ENCODE measurements around the gene TOR3A.
"Not testable (repeated sequence)": the region's sequence is repeated elsewhere in the genome, so short reads cannot be mapped to it uniquely, and the experiment has no call there.

Gene TOR3A

DNA sequence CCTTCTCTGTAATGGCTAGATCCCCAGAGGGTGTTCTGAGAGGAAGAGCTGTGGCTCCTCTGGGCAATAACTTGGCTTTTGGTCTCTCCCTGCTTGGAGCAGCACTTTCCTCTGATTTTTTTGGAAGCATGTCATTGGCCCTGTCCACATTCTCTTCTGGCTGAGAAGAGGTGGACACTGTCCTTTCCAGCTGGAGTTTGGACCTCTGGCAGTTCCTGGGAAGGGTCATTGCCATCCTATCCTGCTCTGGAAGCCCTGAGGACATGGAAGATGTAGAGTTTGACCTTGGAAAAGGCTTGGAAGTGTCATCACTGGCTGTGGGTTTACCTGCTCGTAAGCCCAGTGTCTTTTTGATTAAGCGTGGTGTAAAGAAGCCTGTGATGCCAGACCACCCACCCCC, 26.8 kb downstream of the TOR3A start:
- no peak for DNase-seq (ENCODE audit: low spot score)

DNA sequence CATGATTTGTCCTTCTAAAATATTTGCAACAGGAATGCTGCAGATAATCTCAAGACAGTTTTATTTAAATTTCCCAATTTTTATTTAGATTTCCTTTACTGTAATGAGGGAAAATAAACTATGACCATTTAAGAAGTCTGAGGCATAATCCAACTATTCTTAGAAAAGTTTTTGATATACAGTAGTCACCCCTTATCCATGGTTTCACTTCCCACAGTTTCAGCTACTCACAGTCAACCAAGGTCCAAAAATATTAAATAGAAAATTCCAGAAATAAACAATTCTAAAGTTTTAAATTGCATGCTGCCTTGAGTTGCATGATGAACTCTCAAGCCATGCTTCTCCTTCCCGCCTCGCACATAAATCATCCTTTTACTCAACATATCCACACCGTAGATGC, 33.3 kb downstream of the TOR3A start:
- no peak for DNase-seq (ENCODE audit: low spot score)

DNA sequence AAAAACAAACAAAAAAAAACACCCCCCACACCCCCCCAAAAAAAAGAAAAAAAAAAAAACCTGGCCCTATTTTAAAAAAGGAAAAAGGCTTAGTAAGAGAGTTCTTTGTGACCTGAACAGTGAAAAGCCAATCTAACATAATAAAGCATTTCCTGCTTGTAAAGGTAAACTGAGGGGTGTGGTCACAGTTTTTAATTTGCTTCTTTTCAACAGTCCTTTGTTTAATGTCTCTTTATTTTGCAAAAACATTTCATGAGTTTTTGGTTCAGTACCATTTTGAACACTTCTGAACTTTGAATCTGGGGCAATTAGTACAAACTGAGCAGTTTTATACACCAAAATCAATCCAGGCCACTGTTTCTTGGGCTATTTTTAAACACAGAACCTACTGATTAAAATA, 37.6 kb downstream of the TOR3A start:
- no peak for DNase-seq (ENCODE audit: low spot score)

DNA sequence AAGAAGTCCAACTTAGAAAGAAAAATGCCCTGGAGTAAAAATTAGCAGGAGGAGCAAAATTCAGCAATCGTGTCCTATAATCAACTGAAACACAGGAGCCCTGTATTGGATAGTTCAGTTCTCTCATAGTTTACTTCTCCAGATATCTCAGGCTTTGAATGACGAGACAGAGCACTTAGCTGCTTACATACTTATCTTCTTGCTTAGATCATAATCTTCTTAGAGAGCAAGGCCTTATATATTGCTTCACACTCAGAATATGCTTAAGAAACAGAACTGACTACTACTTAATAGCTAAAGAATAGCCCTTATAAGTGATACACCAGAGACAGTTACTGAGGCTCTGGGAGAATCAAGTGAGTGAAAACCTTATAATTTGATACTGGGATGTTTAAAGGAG, 38.9 kb downstream of the TOR3A start:
- DNase-seq (ENCODE audit: low spot score), result no peak

GRCh38 chr1:179121159-179121938, 39.5 kb downstream of the TOR3A start:
- DNase-seq (ENCODE audit: low spot score), result peak; percentile 45

DNA sequence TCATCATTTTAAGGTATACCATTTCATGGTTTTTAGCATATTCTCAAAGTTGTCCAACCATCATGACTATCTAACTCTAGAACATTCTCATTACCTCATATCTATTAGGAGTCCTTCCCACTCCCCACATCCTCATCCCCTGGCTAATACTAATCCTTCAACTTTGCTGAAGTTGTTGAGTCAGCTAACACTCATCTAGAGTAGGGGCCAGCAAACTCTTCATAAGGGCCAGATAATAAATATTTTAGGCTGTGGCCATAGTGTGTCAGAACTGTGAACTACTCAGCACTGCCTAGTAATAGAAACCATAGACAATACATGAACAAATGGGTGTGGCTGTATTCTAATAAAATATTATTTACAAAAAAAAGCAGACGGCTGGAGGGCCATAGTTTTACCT, 43.0 kb downstream of the TOR3A start:
- no peak for DNase-seq (ENCODE audit: low spot score)

DNA sequence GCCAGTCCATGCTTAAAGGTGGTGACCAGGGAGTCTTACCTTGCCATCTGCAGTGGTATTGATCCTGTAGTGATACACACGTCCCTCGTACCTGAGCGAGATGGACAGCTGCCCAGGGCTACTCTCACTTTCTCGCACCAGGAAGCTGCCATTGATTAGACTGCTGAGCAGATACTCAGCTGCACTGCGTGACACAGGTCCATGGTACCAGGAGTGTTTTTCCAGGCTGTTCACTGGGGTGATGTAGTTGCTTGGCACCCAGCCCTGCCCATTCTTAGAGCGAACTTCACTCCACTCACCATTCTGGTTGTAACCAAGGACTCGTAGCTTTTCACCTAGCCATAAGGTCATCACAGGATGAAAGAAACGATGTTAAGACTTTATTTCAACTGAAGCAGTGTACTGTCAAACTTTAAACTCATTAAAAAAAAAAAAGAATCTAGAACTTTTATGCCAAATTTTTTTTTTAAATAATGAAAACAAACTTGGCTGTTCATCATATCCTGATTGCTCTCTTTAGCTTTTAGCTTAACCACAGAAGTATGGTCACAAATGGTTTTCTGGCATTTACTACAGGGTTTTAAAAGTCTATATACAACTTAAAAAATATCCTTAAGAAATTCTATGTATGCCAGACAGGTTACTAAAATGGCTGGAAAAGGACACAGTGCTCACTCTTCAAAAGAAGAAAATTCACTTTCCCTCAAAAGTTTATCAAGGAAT, 44.6 kb downstream of the TOR3A start:
- DNase-seq (ENCODE audit: low spot score), result no peak

GRCh38 chr1:179127163-179127895, 45.5 kb downstream of the TOR3A start:
- no peak for DNase-seq (ENCODE audit: low spot score)

GRCh38 chr1:179128520-179128919, 46.6 kb downstream of the TOR3A start:
- no peak for DNase-seq (ENCODE audit: low spot score)

DNA sequence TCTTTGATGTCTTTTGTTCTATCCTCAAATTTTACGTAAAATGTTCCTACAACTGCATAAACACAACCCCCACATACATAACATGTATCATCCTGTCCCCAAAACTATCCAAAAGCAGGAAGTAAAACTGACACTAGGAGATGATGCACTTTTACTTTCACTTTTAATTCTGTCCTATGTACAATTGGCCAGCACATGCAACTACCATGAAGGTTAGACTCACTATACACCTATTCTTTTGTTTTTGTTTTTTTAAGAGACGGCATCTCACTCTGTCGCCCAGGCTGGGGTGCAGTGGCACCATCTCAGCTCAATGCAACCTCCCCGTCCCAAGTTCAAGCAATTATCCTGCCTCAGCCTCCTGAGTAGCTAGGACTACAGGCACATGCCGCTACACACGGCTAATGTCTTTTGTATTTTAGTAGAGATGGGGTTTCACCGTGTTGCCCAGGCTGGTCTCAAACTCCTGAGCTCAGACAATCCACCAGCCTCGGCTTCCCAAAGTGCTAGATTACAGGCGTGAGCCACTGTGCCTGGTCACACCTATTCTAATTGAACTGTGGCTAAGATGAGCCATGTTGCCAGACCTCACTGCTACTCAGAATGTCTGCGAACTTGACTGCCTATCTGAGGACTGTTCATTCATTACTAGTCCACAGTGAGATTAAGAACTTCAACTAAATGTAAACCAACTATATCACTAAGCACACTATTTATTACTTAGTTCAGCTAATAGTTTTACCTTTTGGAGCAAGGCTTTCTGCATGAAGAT, 48.0 kb downstream of the TOR3A start:
- DNase-seq (ENCODE audit: low spot score), result peak; percentile 53

GRCh38 chr1:179135168-179135567, 53.3 kb downstream of the TOR3A start:
- DNase-seq (ENCODE audit: low spot score), result not testable (repeated sequence)

GRCh38 chr1:179135707-179136106, 53.8 kb downstream of the TOR3A start:
- DNase-seq (ENCODE audit: low spot score), result not testable (repeated sequence)

GRCh38 chr1:179137617-179138255, 55.9 kb downstream of the TOR3A start:
- no peak for DNase-seq (ENCODE audit: low spot score)

GRCh38 chr1:179138755-179139154, 56.9 kb downstream of the TOR3A start:
- not testable (repeated sequence) for DNase-seq (ENCODE audit: low spot score)

- DNase-seq (ENCODE audit: low spot score), result no peak
Observed at GRCh38 chr1:179141592-179142251, 59.9 kb downstream of the TOR3A start.

DNA sequence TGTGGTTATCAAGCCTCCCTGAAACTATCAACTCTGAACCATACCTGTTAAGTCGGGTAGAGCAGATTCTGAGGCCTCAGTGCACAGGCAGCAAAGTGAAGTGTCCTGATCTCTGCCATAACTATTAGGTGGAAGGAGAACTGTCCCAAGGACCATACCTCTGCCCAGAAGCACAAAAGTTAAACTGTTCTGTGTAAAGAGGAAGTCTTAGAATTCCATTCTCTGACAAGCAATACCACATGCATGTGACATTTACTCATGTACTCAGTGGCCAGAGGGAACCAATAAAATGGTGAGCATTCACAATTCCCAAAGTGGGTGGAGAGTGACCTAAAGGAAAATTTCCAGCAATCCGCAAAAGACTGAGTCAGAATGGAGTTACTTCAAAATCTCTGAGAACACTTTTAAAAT, 61.0 kb downstream of the TOR3A start:
- no peak for DNase-seq (ENCODE audit: low spot score)

DNA sequence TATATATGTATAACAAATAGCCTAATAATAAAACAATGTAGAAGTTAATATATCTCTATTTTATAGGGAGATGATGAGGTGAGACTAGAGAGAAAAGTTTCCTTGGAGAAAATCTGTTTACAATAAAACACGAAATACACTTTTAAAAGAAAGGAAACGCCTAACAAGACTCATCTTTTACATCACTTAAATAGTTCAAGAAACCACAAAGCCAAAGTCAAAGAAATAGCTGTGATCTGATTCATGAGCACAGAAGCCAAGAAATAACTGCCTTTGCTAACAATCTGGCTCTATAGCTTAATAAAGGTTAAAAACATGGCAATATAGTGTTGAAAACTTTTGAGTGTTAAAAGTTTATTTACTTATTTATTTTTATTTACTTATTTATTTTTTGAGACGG, 61.5 kb downstream of the TOR3A start:
- DNase-seq (ENCODE audit: low spot score), result no peak

DNA sequence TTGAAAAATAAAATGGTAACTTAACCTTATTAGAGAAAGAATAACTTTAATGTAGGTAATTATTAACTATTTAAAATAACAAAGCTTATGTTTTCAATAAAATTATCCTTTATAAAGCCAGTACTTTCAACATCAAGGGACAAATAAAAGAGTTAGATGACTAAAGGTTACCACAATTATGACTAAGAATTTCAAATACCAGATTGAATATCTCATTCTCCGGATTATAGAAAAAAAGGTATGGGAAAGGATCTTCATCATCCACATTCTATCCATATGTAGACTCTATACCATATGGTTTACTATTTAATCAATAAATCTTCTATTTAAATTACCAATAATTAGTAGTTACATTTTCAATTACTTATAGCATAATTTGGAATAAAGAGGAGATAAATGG, 62.8 kb downstream of the TOR3A start:
- DNase-seq (ENCODE audit: low spot score), result no peak

- no peak for DNase-seq (ENCODE audit: low spot score)
Observed at GRCh38 chr1:179145521-179145920, 63.7 kb downstream of the TOR3A start.

Measured in hematopoietic multipotent progenitor cell treated with erythropoietin and hydrocortisone succinate and interleukin-3 and kit ligand, for 17 days (in vitro differentiated cells).